Activated CD8-positive, alpha-beta memory T cell treated with anti-CD3 and anti-CD28 coated beads, Interleukin-2, amount 50 U/mL, for 4 hours (primary cell): Measurements from ENCODE around the gene RAD21L1.

Experiments
- DNase-seq: peaks from one replicate; pipeline ENCODE4 v3.0.0-alpha.2; 2020

Gene RAD21L1

DNA sequence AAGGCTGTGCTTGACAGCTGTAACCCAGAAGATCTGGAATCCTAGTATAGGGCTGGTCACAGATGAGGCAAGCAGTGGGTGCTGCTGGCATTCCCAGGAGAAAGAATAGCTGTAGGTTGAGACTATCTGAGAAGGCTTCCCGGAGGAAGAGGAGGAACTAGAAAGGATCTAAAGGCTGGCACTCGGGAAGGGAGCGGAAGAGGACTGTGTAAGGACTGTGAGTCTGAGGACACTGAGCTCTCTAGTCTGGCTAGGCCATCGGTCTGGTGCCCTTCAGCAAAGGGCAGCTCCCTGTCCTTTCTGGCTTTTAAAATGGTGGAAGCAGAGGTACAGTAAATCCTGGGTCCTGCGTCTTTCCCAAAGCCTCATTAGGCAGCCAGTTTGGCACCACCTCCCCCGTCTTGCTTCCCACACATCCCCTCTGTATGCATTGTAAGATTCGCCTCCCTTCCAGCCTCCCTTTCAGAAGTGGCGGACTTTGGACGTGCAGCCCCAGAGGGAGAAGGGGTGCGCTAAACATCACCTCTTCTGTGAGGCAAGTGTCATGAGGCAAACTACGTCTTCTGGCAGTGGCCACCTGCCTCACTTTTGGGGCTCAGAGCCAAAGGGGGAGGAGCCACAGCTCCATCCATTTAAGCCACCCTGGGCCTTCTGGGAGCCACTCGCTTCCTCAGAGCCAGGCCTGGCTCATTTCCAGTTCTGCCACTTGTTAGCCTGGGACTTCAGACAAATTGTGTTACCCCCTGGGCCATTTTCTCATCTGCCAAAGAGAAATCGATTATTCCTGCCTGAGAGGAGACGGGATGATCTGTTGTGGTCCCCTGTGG lies 48.9 kb downstream of the RAD21L1 start:
- no peak for DNase-seq

DNA sequence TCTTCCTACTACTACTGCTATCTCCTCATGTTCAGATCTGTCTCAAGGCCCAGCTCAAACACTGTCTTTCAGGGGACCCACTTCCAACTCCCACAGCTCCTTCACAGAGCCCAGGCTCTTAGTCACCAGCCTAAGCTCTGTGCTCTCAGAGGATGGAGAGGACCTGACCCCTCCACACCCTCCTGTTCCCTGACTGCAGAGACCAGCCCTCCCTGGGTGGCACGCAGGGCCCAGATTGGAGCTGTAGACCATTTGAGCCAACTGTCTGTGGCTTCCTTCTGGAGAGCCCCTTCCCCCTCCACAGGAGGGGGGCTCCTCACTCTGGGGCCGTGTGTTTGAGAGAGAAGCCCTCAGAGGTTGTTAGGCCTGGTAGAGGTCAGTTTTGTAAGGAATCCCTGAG lies 50.1 kb downstream of the RAD21L1 start:
- DNase-seq, result no peak

DNA sequence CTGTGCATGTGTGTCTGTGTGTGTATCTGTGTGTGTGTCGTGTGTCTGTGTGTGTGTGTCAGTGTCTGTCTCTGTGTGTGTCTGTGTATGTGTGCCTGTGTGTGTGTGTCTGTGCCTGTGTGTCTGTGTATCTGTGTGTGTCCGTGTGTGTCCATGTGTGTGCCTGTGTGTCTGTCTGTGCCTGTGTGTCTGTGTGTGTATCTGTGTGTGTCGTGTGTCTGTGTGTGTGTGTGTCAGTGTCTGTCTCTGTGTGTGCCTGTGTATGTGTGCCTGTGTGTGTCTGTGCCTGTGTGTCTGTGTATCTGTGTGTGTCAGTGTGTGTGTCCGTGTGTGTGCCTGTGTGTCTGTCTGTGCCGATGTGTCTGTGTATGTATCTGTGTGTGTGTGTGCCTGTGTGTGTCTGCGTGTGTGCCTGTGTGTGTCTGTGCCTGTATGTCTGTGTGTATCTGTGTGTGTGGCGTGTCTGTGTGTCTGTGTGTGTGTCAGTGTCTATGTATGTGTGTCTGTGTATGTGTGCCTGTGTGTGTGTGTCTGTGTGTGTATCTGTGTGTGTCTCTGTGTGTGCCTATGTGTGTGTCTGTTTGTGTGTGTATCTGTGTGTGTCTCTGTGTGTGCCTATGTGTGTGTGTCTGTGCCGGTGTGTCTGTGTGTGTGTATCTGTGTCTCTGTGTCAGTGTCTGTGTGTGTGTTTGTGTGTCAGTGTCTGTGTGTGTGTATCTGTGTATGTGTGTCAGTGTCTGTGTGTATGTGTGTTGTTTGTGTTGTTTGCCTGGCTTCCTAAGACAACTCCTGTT lies 51.9 kb downstream of the RAD21L1 start:
- DNase-seq, result no peak

- no peak for DNase-seq
These were observed 53.1 kb downstream of the RAD21L1 start for GRCh38 chr20:1278993-1279392.

DNA sequence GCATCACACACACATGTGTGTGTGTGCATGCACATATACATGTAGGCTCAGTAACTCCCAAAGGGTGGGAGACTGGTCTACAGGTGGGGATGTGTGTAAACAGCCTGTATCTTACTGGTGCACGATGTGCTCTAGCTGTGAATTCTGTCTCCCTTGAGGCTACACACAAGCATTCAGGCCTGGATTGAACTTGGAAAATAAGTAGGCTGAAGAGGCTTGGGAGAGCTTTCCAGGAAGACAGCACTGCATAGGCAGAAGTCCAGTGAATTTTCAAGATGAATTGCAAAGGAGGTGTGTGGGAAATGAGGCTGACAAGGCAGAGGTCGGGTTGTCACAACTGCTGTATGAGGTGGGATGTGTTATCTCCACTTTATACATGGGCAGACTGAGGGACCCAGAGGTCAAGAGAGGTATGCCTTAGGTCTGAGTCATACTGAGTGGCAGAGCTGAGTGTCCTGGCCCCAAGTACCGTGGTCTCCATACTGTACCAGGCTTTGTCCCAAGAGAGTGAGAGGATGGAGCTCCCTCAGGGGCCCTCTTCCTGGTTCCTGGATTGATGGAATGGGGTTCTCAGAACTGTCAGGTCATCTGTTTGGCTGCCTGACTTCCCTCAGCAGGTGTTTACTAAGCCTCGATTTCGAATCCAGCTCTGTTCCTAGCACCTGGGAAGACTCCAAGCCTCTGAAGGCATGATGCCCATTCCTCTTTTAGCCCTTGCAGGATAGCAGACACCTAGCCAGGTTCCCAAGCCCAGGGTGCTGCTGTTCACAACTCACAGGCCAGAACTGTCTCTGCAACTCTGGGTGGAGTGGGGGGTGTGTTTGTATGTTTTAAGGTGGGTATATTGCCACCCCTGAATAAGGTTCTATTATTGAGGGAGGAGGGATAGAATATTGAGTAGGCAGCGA lies 54.6 kb downstream of the RAD21L1 start:
- no peak for DNase-seq

DNA sequence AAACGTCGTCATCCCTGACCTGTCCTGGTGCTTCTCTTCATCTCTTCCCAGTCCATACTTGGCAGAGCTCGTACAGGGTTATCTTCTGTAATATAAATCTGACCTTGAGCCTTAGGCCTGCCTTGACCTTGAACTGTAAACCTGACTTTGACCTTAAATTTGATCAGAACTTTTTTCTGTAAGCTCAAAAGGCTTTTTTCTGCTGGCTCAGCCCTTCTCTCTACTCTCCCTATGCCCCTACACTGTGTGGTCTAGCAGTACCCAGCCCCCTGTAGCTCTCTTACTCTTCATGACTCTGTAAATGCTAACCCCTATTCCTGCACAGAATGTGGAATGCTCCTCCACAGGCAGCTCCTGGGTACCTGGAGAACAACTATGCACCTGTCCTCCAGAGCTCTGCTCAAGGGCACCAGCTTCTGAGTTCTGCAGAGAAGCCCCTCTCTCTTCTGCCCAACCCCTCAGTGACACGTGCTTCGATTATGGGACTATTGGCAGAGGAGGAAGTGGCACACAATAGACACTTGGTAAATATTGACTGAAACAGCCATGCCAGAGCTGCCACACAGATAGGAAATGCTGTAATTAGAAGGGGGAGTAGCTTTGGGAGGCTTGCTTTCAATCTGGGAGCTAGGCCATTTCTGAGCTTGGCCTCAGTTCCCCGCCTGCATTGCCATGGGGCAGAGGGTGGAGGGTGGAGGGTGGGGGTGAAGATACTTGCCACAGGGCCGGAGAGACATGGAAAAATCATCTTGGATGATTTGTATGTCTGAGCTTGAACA lies 55.6 kb downstream of the RAD21L1 start:
- DNase-seq, result peak; percentile 7

GRCh38 chr20:1282966-1283365 lies 57.1 kb downstream of the RAD21L1 start:
- no peak for DNase-seq

GRCh38 chr20:1283522-1284510 lies 58.0 kb downstream of the RAD21L1 start:
- peak; percentile 6 for DNase-seq

DNA sequence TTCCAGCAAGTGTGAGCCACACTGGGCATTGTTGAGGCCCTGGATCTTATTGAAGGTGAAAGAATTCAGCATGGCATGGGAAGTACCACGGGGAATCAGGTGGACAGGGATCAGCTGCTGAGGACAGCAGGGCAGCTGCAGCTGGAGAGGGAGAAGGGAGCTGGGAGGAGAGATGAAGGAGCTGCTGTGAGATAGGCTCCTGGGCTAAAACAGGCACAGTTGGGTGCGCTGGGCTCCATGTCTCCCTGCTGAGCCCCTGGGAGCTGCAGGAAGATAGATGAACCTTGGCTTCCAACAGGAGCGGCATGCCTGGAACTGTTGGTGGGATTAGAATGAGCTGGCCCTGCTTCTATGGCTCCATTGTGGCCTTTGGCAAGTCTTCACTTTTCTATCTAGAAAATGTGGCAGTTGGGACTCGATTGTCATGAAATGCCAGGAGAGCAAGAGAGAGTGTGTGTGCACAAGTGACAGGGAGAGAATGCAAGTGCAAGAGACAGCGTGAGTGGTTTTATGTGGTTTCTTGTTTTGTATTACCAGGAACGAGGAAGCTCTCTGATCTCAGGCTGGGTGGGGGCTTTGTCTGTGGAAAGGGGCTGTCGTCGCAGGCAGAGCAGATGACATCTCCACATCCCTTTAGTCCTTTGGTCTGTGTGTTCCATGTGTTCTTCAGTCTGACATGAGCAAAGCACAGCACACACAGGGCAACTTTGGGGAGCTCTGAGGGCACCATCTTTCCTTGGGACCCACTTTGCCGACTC lies 60.6 kb downstream of the RAD21L1 start:
- no peak for DNase-seq

- DNase-seq, result no peak
These were observed 61.5 kb downstream of the RAD21L1 start for GRCh38 chr20:1287306-1287705.

GRCh38 chr20:1287787-1288569 lies 62.1 kb downstream of the RAD21L1 start:
- no peak for DNase-seq

DNA sequence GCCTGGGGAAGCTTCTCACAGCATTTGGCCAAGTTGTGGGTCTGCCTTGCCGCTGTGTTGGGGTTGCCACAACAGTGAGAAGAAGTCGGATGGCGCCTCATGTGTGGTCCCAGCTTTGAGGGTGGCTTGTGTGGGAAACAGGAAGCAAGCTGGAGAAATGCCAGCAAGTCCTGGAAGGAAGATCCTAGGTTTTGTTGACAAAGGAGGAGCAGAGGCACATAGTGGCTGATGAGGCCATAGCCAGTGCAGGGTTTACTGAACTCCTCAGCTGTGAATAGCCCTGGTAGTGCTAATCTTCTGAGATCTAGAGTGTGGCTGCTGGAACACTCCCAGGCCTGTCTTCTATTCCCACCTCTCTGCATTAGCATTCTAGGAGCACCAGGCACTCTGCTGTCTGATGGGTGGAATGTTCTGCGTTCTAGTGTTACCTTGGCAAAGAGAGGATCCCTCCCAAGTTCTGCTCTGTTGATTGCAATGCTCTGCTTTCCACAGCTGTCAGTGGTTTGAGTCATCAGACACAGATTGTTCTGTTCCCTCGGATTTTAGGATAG lies 65.4 kb downstream of the RAD21L1 start:
- no peak for DNase-seq

GRCh38 chr20:1292620-1293019 lies 66.8 kb downstream of the RAD21L1 start:
- no peak for DNase-seq

GRCh38 chr20:1293641-1294379 lies 68.0 kb downstream of the RAD21L1 start:
- no peak for DNase-seq

- no peak for DNase-seq
These were observed 68.7 kb downstream of the RAD21L1 start for GRCh38 chr20:1294497-1294896.

- DNase-seq, result no peak
These were observed 69.6 kb downstream of the RAD21L1 start for GRCh38 chr20:1295276-1295930.

GRCh38 chr20:1296117-1296610 lies 70.3 kb downstream of the RAD21L1 start:
- DNase-seq, result no peak

DNA sequence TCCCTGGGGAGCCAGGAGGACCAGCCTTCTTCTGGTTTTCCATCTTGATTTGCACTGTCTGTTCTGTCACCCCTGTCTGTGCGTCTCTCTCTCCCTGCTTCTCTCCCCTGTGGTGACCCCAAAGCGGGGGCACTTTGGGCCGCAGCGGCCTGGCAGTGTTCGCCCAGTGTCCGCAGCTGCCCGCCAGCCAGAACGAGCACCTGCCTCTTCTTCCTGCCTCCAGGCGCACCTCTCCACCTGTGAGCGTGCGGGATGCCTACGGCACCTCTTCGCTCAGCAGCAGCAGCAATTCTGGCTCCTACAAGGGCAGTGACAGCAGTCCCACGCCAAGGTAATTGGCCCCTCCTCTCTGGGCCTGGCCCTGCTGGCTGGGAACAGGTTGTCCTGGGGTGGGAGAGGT lies 71.1 kb downstream of the RAD21L1 start:
- no peak for DNase-seq
